Mesenchymal stem cell (in vitro differentiated cells and primary cell): ENCODE measurements around the gene CCDC174.
A peak's percentile ranks its signal among the peaks of the same experiment; 100 is the strongest.

Experiments
- DNase-seq: peaks from one replicate; pipeline ENCODE4 v3.0.0-alpha.2; 2013
- H2AFZ ChIP-seq: one replicate; pipeline ENCODE4 v1.6.1; 2013; ENCODE audit warnings: low read depth, mild to moderate bottlenecking, control low read depth, inconsistent platforms, low read length, moderate library complexity
- H2AK5ac ChIP-seq: 2 replicates; pipeline ENCODE4 v1.6.1; 2013; ENCODE audit warnings: low read length, moderate library complexity, mild to moderate bottlenecking, inconsistent platforms; ENCODE audit not compliant: severe bottlenecking
- H2BK120ac ChIP-seq: one replicate; pipeline ENCODE4 v1.6.1; 2013; ENCODE audit warnings: low read depth, mild to moderate bottlenecking, inconsistent platforms, low read length, moderate library complexity
- H2BK12ac ChIP-seq, 2 experiments: one replicate each; pipeline ENCODE4 v1.6.1; 2013; ENCODE audit warnings: inconsistent platforms in 2 of 2, low read length in 2 of 2, mild to moderate bottlenecking in 2 of 2, moderate library complexity in 2 of 2, control low read depth in 1 of 2
- H2BK15ac ChIP-seq: one replicate; pipeline ENCODE4 v1.6.1; 2013; ENCODE audit warnings: mild to moderate bottlenecking, low read depth, inconsistent platforms; ENCODE audit not compliant: poor library complexity, severe bottlenecking
- H2BK5ac ChIP-seq: 2 replicates; pipeline ENCODE4 v1.6.1; 2013; ENCODE audit warnings: low read depth, mild to moderate bottlenecking, low read length, control low read depth, inconsistent platforms; ENCODE audit not compliant: poor library complexity, severe bottlenecking
- H3K14ac ChIP-seq, 2 experiments: one replicate each; pipeline ENCODE4 v1.6.1; 2013; ENCODE audit warnings: inconsistent platforms in 2 of 2, low read length in 2 of 2, control low read depth in 1 of 2, mild to moderate bottlenecking in 1 of 2, moderate library complexity in 1 of 2
- H3K18ac ChIP-seq, 2 experiments: one replicate each; pipeline ENCODE4 v1.6.1; 2013; ENCODE audit warnings: inconsistent platforms in 2 of 2, low read length in 2 of 2, control low read depth in 1 of 2, low read depth in 1 of 2, mild to moderate bottlenecking in 1 of 2
- H3K23ac ChIP-seq, 2 experiments: one replicate each; pipeline ENCODE4 v1.6.1; 2013; ENCODE audit warnings: inconsistent platforms in 2 of 2, low read length in 2 of 2, mild to moderate bottlenecking in 2 of 2, moderate library complexity in 2 of 2, control low read depth in 1 of 2
- H3K27ac ChIP-seq: 2 replicates; pipeline ENCODE4 v1.5.1; 2013; ENCODE audit warnings: mild to moderate bottlenecking, moderate library complexity, low read length, control low read depth, inconsistent platforms; ENCODE audit not compliant: poor library complexity, severe bottlenecking
- H3K27me3 ChIP-seq, 2 experiments: 2 replicates each; pipeline versions ENCODE4 v1.6.1 to v1.7.0; 2013; ENCODE audit warnings: low read length in 2 of 2, mild to moderate bottlenecking in 2 of 2, moderate library complexity in 2 of 2, control low read depth in 1 of 2, inconsistent platforms in 1 of 2; ENCODE audit not compliant: control insufficient read depth in 1 of 2, insufficient read depth in 1 of 2
- H3K36me3 ChIP-seq, 2 experiments: 2 replicates each; pipeline versions ENCODE4 v1.6.1 to v1.7.0; 2013; ENCODE audit warnings: low read length in 2 of 2, control low read depth in 1 of 2, inconsistent platforms in 1 of 2, low read depth in 1 of 2, mild to moderate bottlenecking in 1 of 2; ENCODE audit not compliant: insufficient read depth in 2 of 2, control insufficient read depth in 1 of 2
- H3K4ac ChIP-seq, 2 experiments: one replicate each; pipeline ENCODE4 v1.6.1; 2013; ENCODE audit warnings: inconsistent platforms in 2 of 2, low read length in 2 of 2, mild to moderate bottlenecking in 2 of 2, moderate library complexity in 2 of 2, control low read depth in 1 of 2, low read depth in 1 of 2
- H3K4me1 ChIP-seq: 2 replicates; pipeline ENCODE4 v1.6.1; 2013; ENCODE audit warnings: low read depth, low read length, control low read depth; ENCODE audit not compliant: control insufficient read depth, insufficient read depth
- H3K4me2 ChIP-seq: 2 replicates; pipeline ENCODE4 v1.6.1; 2013; ENCODE audit warnings: low read length, mild to moderate bottlenecking, inconsistent platforms; ENCODE audit not compliant: poor library complexity, severe bottlenecking
- H3K4me3 ChIP-seq, 2 experiments: 2 replicates each; pipeline versions ENCODE4 v1.5.1 to v1.7.0; 2013; ENCODE audit warnings: low read length in 2 of 2, mild to moderate bottlenecking in 2 of 2, control low read depth in 1 of 2, low read depth in 1 of 2; ENCODE audit not compliant: insufficient read depth in 1 of 2
- H3K79me1 ChIP-seq: replicated peaks from 2 replicates; pipeline ENCODE4 v1.6.1; 2013; ENCODE audit warnings: mild to moderate bottlenecking, control low read depth, low read length, inconsistent platforms; ENCODE audit not compliant: poor library complexity, severe bottlenecking
- H3K9ac ChIP-seq: 2 replicates; pipeline ENCODE4 v1.7.0; 2013; ENCODE audit warnings: mild to moderate bottlenecking, low read length, moderate library complexity
- H3K9me3 ChIP-seq: 2 replicates; pipeline ENCODE4 v1.7.0; 2013; ENCODE audit warnings: mild to moderate bottlenecking, low read length; ENCODE audit not compliant: control insufficient read depth
- H4K8ac ChIP-seq: one replicate; pipeline ENCODE4 v1.6.1; 2013; ENCODE audit warnings: inconsistent platforms, mild to moderate bottlenecking, low read length, moderate library complexity
- H4K91ac ChIP-seq: one replicate; pipeline ENCODE4 v1.6.1; 2013; ENCODE audit warnings: mild to moderate bottlenecking, low read length, inconsistent platforms
- WGBS: methylation state at CpG from one replicate; pipeline ENCODE4 v1.1.7; 2013; ENCODE audit warnings: mixed read lengths; 5-methylcytosine and 5-hydroxymethylcytosine counted together

CCDC174 gene

GRCh38 chr3:14633417-14633816, 18.1 kb upstream of the CCDC174 start:
- Histone ChIP-seq H3K23ac (no peak overlapping the region), H4K8ac (no peak overlapping the region), H3K79me1 (no peaks in the 10 kb centered on the region), H2BK12ac (no peak overlapping the region), H3K27ac (no peak overlapping the region), H3K4me3 (no peak overlapping the region), H2BK15ac (no peak overlapping the region), H3K9ac (no peak overlapping the region), H3K4me1 (no peaks in the 10 kb centered on the region), H3K18ac (no peak overlapping the region), H3K4me2 (no peak overlapping the region), H2BK120ac (no peak overlapping the region), H3K36me3 (no peaks in the 10 kb centered on the region), H4K91ac (no peak overlapping the region), H3K9me3 (peaks cover 5% of the 10 kb centered on the region), H2BK5ac (no peak overlapping the region), H2AK5ac (no peak overlapping the region), H3K14ac (no peak overlapping the region), H3K27me3 (peaks cover 5 to 33% of the 10 kb centered on the region in 2 experiments), H2AFZ (no peak overlapping the region), H3K4ac (no peak overlapping the region)
- 90% methylated on average over 6 of the region's 6 CpGs for WGBS
- DNase-seq, result no peak

- Histone ChIP-seq H2AK5ac (no peak overlapping the region), H2BK15ac (no peak overlapping the region), H2BK5ac (no peak overlapping the region), H3K9me3 (no peaks in the 10 kb centered on the region), H3K4me3 (no peak overlapping the region), H3K23ac (no peak overlapping the region), H3K4ac (no peak overlapping the region), H3K9ac (no peak overlapping the region), H2BK120ac (no peak overlapping the region), H2BK12ac (no peak overlapping the region), H3K36me3 (no peaks in the 10 kb centered on the region), H2AFZ (no peak overlapping the region), H3K14ac (no peak overlapping the region), H4K91ac (no peak overlapping the region), H3K4me1 (no peaks in the 10 kb centered on the region), H3K18ac (no peak overlapping the region), H3K4me2 (no peak overlapping the region), H3K27me3 (peaks cover 10 to 37% of the 10 kb centered on the region in 2 experiments), H4K8ac (no peak overlapping the region), H3K79me1 (no peaks in the 10 kb centered on the region), H3K27ac (no peak overlapping the region)
- 42% methylated on average over 6 of the region's 8 CpGs for WGBS
- peak; percentile 58 for DNase-seq
Measured at GRCh38 chr3:14633819-14634424, 17.6 kb upstream of the CCDC174 start.

GRCh38 chr3:14634763-14635400, 16.7 kb upstream of the CCDC174 start:
- no peak overlapping the region for H2BK120ac ChIP-seq
- H3K4me2 ChIP-seq, result no peak overlapping the region
- no peak overlapping the region for H4K8ac ChIP-seq
- no peak overlapping the region for H3K23ac ChIP-seq
- no peak overlapping the region for H3K14ac ChIP-seq
- no peak overlapping the region for H3K4me3 ChIP-seq
- H3K4me1 ChIP-seq, result no peaks in the 10 kb centered on the region
- H3K4ac ChIP-seq, result no peak overlapping the region
- H4K91ac ChIP-seq, result no peak overlapping the region
- no peaks in the 10 kb centered on the region for H3K79me1 ChIP-seq
- H2AK5ac ChIP-seq, result no peak overlapping the region
- no peak overlapping the region for H3K9ac ChIP-seq
- H2AFZ ChIP-seq, result no peak overlapping the region
- 71% methylated on average over 1 of the region's 4 CpGs for WGBS
- H2BK12ac ChIP-seq, result no peak overlapping the region
- H3K9me3 ChIP-seq, result no peaks in the 10 kb centered on the region
- DNase-seq, result no peak
- no peaks in the 10 kb centered on the region for H3K36me3 ChIP-seq
- H3K27me3 ChIP-seq, result peaks cover 17 to 41% of the 10 kb centered on the region in 2 experiments
- no peak overlapping the region for H2BK15ac ChIP-seq
- H2BK5ac ChIP-seq, result no peak overlapping the region
- no peak overlapping the region for H3K18ac ChIP-seq
- no peak overlapping the region for H3K27ac ChIP-seq

GRCh38 chr3:14636496-14637087, 15.0 kb upstream of the CCDC174 start:
- no peaks in the 10 kb centered on the region for H3K36me3 ChIP-seq
- no peak overlapping the region for H4K91ac ChIP-seq
- no peaks in the 10 kb centered on the region for H3K9me3 ChIP-seq
- no peak for DNase-seq
- H2AK5ac ChIP-seq, result no peak overlapping the region
- peaks cover 5% of the 10 kb centered on the region for H3K4me1 ChIP-seq
- H2AFZ ChIP-seq, result no peak overlapping the region
- no peaks in the 10 kb centered on the region for H3K79me1 ChIP-seq
- no peak overlapping the region for H2BK120ac ChIP-seq
- WGBS, result 74% methylated on average over 4 of the region's 4 CpGs
- no peak overlapping the region for H3K23ac ChIP-seq
- no peak overlapping the region for H2BK12ac ChIP-seq
- H3K4me3 ChIP-seq, result no peak overlapping the region
- H4K8ac ChIP-seq, result no peak overlapping the region
- no peak overlapping the region for H2BK15ac ChIP-seq
- peaks cover 23 to 58% of the 10 kb centered on the region in 2 experiments for H3K27me3 ChIP-seq
- H3K9ac ChIP-seq, result no peak overlapping the region
- H3K27ac ChIP-seq, result no peak overlapping the region
- no peak overlapping the region for H2BK5ac ChIP-seq
- no peak overlapping the region for H3K14ac ChIP-seq
- H3K4me2 ChIP-seq, result no peak overlapping the region
- no peak overlapping the region for H3K4ac ChIP-seq
- H3K18ac ChIP-seq, result no peak overlapping the region
